NCI-H1436 (cell line): Measurements from ENCODE around the gene FOXJ2.
A peak's percentile ranks its signal among the peaks of the same experiment; 100 is the strongest.
"Not testable (repeated sequence)": the region's sequence is repeated elsewhere in the genome, so short reads cannot be mapped to it uniquely, and the experiment has no call there.

Experiments
- DNase-seq: peaks from one replicate; lab custom pipeline; 2025; lab: John Stamatoyannopoulos, UW

The FOXJ2 gene

DNA sequence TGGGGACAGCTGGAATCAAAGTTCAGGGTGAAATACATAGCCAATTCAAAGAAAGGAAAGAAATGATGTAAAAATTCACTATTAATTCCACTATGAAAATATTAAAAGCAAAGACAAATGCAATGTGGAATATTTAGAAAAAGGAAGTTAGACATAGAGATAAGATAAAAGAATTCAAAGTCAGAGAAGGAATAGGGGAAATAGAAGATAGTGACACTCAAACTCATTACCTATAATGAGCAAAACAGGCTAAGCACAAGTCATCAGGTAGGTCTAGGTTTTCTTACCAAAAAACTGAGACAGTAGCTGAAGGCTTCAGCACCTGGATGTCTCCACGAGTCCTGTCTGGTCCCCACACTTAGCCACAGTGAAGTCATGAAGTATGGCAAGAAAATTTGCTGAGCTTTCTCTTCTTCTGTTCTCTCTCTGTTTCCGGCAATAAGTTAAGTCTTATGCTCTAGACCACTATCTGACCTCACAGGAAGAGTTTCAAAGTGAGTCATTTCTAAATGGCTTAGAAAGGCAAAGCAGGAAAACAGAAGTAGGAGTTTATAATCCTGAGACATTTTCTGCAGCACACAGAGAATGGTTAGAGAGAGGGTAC, 33.6 kb downstream of the FOXJ2 start, which contains the start of gene C3AR1:
Gene C3AR1 (minus strand): TSS at position 369 of the 604 bp plus-strand sequence. CDS start 6,174 bp downstream, outside the sequence.
- no peak for DNase-seq

DNA sequence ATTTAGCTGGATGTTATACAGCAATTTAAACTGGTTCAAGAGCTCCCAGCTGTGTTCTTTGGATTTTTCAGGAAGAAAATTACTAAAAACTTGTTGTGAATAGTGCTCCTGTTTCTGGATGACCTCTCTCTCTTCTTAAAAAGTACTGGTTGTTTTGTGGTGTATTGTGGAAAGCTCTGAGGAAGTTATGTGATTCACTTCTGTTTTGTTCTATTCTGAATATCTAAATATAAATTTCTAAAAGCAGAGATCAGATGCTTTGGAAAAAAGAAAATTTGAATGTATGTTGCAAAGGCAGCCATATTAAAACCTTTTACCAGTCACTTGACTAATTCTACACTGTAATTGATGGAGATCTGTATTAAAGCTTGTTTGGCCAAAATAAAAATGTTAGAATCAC, 37.1 kb downstream of the FOXJ2 start:
- DNase-seq = no peak

DNA sequence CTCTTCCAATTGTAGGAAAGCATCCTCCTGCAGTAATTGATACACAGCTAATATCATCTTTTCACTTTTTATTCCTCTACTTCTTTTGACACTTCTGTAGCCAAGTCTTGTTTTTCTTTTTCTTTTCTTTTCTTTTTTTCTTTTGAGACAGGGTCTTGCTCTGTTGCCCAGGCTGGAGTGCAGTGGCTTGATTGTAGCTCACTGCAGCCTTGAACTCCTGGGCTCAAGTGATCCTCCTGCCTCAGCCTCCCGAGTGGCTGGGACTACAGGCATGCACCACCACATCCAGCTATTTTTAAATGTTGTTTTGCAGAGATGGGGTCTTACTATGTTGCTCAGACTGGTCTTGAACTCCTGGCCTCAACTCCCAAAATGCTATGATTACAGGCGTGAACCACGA, 39.3 kb downstream of the FOXJ2 start:
- not testable (repeated sequence) for DNase-seq

DNA sequence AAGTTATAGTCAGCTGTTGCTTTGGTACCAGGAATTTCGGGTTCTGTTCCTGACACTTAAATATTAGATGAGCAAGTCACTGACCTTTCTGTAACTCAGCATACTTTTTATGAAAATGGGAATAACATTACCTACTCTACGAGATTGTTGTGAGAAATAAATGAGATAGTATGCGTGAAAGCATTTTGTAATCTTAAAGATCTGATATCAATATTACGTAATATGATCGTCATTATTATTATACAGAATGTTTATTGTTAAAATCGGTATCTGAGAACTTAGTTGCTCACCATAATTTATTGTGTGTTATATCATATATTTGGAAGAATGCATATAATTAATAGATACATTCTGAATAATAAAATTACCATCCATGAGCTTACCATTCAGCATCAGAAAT, 43.4 kb downstream of the FOXJ2 start:
- no peak for DNase-seq

DNA sequence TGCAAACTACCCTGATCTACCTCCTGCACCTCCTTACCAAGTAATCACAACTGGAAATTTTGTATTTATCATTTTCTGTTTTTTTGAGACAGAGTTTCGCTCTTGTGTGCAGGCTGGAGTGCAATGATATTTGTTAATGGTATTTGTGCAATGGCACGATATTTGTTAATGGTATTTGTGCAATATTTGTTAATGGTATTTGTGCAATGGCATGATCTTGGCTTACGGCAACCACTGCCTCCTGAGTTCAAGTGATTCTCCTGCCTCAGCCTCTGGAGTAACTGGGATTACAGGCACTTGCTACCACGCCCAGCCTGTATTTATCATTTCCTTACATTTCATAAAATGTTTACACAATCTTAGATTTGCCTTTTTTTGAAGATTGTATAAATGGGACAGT, 43.9 kb downstream of the FOXJ2 start:
- DNase-seq = no peak

DNA sequence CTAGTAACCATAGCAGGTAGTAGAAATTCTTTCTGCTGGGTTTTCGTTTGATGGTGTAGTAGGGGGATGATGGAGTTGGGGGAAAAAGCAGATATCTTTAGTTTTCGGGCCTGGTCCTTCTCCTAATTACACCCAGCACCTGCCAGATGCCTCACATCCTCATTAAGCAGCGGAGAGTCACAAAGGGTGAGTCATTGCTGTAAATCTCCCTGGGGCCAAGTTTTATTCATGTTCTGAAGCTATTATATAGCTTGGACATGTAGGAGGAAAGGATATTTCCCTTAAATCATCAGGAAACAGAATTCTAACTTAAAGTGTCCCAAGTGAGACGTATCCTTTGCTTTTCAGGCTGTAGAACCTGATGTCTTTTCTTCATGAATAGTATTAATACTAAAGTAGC, 44.7 kb downstream of the FOXJ2 start:
- peak; percentile 10 for DNase-seq

DNA sequence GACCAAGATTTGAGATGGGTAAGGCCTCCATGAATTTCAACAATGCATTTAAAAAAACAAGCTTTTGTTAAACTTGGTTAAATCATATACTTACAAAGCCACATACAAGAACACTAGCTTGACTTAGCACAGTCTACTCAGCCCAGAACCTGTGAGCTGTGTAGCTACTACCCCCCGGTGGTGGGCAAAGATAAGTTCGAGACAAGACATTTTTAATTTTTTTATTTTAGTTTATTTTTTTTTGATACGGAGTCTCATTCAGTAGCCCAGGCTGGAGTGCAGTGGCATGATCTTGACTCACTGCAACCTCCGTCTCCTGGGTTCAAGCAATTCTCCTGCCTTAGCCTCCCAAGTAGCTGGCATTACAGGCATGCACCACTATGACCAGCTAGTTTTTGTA, 45.9 kb downstream of the FOXJ2 start:
- peak; percentile 58 for DNase-seq

DNA sequence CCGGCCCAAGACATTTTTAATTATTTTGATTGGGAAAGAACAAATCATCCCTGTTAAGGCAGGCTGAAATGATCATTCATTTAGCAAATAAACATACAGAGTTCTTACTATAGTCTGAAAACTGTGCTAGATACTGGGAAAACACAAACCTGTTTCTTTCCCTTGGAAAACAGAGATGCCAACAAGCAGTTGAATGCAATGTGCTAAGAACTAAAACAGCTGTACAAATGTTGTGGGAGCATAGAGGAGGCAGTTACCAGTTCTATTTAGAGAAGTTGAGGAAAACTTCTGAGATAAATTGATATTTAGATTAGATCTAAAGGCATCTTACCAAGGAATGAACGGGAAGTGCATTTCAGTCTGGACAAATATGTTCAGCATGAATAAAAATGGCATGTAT, 46.4 kb downstream of the FOXJ2 start:
- DNase-seq = no peak

DNA sequence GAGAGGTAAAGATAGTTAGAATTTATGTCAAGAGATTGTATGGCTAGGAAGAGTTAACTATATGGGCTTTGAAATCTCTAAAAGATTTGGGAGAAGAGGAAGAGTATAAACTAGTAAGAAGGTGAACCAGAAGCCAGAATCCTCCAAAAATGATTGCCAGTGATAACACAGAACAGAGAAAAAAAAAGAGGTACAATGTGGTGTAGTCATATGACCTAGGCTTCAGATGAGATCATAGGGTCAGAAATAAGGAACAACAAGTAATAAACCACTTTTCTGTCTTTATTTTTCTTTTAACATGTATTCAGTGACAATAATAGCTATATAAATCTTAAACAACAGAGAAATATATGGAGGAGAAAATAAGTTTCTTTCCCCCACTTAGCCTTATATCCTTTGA, 47.6 kb downstream of the FOXJ2 start:
- no peak for DNase-seq

DNA sequence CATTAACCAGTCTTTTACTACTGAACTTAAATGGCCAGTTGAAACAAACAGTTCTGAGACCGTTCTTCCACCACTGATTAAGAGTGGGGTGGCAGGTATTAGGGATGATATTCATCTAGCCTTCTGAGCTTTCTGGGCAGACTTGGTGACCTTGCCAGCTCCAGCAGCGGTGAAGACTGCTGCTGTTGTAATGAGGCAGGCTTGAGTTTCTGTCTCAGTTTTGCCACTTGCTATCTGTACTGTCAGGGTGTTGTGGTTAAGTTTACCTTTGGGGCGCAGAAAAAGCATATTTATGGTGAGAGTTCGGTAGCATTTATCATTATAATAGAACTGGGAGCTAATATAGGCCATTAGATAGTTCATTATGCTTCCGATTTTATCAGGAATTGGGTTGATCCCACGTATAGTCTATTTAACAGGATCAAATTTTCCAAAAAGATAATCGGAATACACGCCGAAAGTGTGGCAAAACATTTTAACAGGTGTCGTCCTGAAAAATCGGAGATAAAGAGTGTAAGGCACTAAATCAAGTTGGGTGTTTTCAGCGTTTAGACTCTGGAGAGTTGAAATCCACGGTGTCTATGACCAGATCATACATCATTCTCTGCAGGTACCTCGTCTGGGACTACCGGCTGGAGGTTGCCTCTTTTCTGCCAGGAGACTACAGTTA, 48.9 kb downstream of the FOXJ2 start:
- no peak for DNase-seq

DNA sequence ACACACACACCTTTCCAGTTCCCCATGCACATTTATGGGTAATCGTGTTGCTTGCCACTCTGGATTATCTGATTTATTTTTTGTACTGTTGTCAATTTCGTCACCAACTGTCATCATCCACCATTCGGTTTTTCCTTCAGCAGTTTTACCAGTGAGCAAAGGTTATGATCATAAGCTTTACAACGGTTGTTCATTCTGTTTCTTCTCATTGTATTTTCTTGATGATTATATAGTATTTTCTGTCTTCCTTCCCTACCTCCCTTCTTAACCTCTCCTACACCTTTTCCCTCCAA, 50.2 kb downstream of the FOXJ2 start:
- no peak for DNase-seq

DNA sequence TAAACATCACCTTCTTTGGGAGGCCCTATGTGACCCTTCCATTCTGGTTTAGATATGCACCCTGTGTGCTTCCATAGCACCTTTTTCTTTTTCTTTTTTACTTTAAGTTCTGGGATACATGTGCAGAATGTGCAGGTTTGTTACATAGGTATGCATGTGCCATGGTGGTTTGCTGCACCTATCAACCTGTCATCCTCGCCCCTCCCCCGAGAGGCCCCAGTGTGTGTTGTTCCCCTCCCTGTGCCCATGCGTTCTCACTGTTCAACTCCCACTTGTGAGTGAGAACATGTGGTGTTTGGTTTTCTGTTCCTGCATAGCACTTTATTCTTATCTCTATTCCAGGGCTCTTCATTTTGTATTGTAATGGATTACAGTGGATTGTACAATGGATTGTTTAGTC, 51.8 kb downstream of the FOXJ2 start:
- not testable (repeated sequence) for DNase-seq

DNA sequence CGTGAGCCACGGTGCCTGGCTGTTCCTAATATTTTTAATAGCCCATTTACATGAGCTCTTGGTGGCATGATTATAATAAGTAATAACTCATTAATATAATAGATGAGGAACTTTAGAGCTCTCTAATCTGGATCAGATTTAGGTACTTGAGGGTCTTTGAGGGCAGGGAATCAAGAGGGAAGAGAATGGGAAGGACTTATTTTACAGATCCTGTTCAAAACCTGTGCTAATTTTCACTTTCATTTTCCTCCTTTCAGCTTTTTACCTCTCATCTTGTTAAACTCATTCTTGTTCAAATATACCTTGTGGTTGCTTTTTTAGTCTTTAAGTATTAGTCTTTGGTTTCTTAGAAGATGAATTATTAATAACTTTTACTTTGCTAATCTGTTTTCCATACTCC, 55.1 kb downstream of the FOXJ2 start:
- DNase-seq = no peak

DNA sequence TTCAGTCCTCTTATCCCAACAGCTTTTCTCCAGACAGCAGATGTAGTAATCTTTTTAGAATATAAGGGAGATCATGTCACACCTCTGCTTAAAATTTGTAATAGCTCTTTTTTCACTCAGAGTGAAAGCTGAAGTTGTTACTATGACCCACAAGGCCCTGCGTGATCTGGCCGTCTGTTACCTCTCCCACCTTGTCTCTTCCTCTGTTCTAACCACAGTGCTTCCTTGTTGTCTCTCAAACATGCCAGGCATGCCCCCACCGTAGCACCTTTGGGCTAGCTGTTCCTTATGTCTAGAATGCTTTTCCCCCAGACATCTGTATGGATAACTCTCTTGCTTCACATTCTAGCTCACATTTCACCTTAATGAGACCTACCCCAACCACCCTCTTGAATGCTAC, 56.1 kb downstream of the FOXJ2 start:
- DNase-seq = no peak

DNA sequence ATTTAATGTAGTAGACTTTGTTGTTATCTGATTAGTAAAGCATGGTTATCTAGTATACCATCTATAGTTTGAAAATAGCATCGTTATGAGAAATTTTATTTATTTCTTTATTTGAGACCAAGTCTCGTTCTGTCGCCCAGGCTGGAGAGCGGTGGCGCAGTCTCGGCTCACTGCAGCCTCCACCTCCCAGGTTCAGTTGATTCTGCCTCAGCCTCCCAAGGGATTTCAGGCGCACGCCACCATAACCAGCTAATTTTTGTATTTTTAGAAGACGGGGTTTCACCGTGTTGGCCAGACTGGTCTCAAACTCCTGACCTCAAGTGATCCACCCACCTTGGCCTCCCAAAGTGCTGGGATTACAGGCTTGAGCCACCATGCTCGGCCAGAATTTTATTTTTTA, 56.8 kb downstream of the FOXJ2 start:
- DNase-seq = not testable (repeated sequence)

DNA sequence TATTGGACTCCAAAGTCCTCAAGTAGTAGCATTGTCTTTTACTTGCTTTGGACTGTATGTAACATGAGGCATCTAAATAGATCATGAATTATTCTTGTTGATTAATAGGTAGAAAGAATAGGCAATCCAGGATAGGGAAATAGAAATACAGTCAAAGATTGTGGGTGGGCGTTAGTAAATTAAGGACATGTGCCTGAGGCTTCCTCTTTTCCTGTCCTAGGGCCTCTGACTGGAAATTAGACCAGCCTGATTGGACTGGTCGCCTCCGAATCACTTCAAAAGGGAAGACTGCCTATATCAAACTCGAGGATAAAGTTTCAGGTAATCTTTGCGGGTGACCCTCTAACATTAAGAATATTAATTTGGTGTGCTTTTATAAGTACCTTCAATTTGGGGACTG, 57.2 kb downstream of the FOXJ2 start:
- DNase-seq = no peak

DNA sequence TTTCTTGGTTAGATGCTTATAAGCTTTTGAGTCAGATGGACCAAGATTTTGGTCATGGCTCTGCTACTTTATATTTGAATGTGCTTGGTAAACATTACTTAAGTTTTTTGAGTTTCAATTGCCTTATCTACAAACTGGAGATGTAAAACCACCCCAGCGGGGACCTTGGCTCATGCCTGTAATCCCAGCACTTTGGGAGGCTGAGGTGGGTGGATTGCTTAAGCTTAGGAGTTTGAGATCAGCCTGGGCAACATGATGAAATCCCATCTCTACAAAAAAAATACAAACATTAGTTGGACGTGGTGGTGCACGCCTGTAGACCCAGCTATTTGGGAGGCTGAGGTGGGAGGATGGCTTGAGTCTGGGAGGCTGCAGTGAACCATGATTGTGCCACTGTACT, 60.8 kb downstream of the FOXJ2 start:
- no peak for DNase-seq

DNA sequence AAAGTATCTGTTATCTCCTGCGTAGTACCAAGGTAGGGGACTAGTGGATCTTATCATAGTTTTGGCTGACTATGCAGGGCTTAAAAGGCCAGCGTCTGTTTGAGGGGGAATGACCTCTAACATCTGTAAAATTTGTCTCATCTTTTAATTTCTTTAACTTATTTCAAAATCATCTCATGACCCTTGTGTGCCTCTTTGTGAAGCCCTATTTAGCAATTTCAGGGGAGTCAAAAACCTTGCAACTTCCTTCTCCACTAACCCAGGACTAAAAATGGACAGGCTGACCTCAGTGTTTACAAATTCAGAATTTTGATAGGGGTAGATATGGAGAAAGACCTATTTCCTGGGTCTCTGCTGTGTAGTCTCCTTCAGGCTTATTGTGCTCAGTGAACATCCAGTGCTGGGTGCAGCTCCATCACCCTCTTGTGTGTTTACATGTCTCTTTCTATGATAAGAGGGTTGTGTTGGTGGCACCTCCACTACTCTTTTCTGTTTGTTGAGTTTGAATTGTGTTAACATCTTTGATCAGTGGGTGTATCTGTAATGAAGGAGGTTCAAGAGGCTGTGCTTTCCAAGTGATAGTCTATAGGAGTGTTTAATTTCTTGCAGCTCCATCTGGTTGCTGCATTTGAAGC, 63.9 kb downstream of the FOXJ2 start:
- no peak for DNase-seq

DNA sequence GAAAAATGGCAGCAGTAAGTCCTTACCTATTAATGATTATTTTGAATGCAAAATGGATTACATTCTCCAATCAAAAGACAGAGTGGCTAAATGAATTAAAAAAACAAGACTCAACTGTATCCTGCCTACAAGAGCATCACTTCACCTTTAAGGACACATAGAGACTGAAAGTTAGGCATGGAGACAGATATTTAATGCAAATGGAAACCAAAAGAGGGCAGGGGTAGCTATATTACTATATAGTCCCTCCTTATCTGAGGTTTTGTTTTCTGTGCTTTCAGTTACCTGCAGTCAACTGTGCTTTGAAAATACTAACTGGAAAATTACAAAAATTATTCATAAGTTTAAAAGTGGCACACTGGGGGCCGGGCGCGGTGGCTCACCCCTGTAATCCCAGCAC, 66.7 kb downstream of the FOXJ2 start:
- DNase-seq = no peak
